Fibroblast of skin of left biceps (primary cell): ENCODE measurements around the gene CDKN3.
"Not testable (repeated sequence)": the region's sequence is repeated elsewhere in the genome, so short reads cannot be mapped to it uniquely, and the experiment has no call there.

Experiments
- DNase-seq, 2 experiments: peaks; one replicate each; pipeline ENCODE4 v3.0.0-alpha.2; 2013; ENCODE audit warnings: low read depth in 2 of 2

The CDKN3 gene

GRCh38 chr14:54370323-54371198 is 26.2 kb upstream of the CDKN3 start:
- no peak for DNase-seq

- DNase-seq: no peak
These were observed 22.5 kb upstream of the CDKN3 start for GRCh38 chr14:54374117-54374884.

- no peak for DNase-seq
These were observed 19.3 kb upstream of the CDKN3 start for GRCh38 chr14:54377501-54377900.

- not testable (repeated sequence) for DNase-seq
These were observed 17.9 kb upstream of the CDKN3 start for GRCh38 chr14:54378893-54379292.

- not testable (repeated sequence) for DNase-seq
These were observed 16.2 kb upstream of the CDKN3 start for GRCh38 chr14:54380558-54380957.

GRCh38 chr14:54381821-54382220 is 15.0 kb upstream of the CDKN3 start:
- no peak for DNase-seq

GRCh38 chr14:54383835-54384234 is 13.0 kb upstream of the CDKN3 start:
- DNase-seq: no peak

- DNase-seq: no peak
These were observed 11.3 kb upstream of the CDKN3 start for GRCh38 chr14:54385556-54385955.

- DNase-seq: no peak
These were observed 9.5 kb upstream of the CDKN3 start for GRCh38 chr14:54387328-54387727.

GRCh38 chr14:54392131-54392859 is 4.5 kb upstream of the CDKN3 start:
- DNase-seq: no peak

GRCh38 chr14:54392986-54393884 is 3.6 kb upstream of the CDKN3 start:
- DNase-seq: not testable (repeated sequence)

- no peak for DNase-seq
These were observed 2.2 kb upstream of the CDKN3 start for GRCh38 chr14:54394596-54394995.

GRCh38 chr14:54395284-54395683 is 1.5 kb upstream of the CDKN3 start:
- DNase-seq: no peak

GRCh38 chr14:54395716-54396115 is 1.1 kb upstream of the CDKN3 start:
- DNase-seq: no peak

- no peak for DNase-seq
These were observed 669 bp upstream of the CDKN3 start for GRCh38 chr14:54396183-54396492.

GRCh38 chr14:54399560-54399959 is 2.8 kb downstream of the CDKN3 start:
- DNase-seq: no peak

GRCh38 chr14:54403401-54404005 is 6.7 kb downstream of the CDKN3 start:
- peak; percentile 24 to 32 for DNase-seq

GRCh38 chr14:54410215-54410614 is 13.4 kb downstream of the CDKN3 start:
- no peak for DNase-seq

- no peak for DNase-seq
These were observed 14.6 kb downstream of the CDKN3 start for GRCh38 chr14:54411371-54411770.

- DNase-seq: peak in 1 of 2 experiments; percentile 21
These were observed 23.8 kb downstream of the CDKN3 start for GRCh38 chr14:54420478-54421142.
